Vagina (tissue), 2 donors: ENCODE data around the gene FYCO1.
A peak's percentile ranks its signal among the peaks of the same experiment; 100 is the strongest.

Source experiments
- CTCF ChIP-seq, 3 experiments: fragments of 450-650 bp in 2 of 3; fragments of 200-600 bp in 1 of 3; sonication (generic) in 1 of 3; IDR thresholded peaks; one replicate each; pipeline ENCODE4 v1.5.1; 2017 to 2019; ENCODE audit warnings: antibody characterized with exemption in 3 of 3, mild to moderate bottlenecking in 2 of 3, moderate library complexity in 2 of 3
- POLR2A ChIP-seq, 2 donors: fragments of 450-650 bp; IDR thresholded peaks; one replicate each; pipeline ENCODE4 v1.6.1; 2017; ENCODE audit warnings: antibody characterized with exemption in 2 of 2, mild to moderate bottlenecking in 2 of 2, moderate library complexity in 2 of 2
- POLR2AphosphoS5 ChIP-seq, 2 donors: sonication (generic); formaldehyde crosslinking; IDR thresholded peaks; one replicate each; pipeline ENCODE4 v1.9.0; 2017; ENCODE audit warnings: antibody characterized with exemption in 2 of 2, mild to moderate bottlenecking in 2 of 2, low read depth in 1 of 2; ENCODE audit not compliant: insufficient read depth in 1 of 2

GRCh38 chr3:45966371-45966791 lies 29.2 kb downstream of the FYCO1 start:
- TF ChIP-seq CTCF (IDR thresholded peaks at IDR 0.05) (no peak), POLR2AphosphoS5 (IDR thresholded peaks at IDR 0.05; ENCODE audit: insufficient read depth in 1 of 2, low read depth in 1 of 2) (peak in 1 of 2 donors; percentile 27), POLR2A (IDR thresholded peaks at IDR 0.05) (no peak)
